HEK293 (cell line): ENCODE results near the gene DEF6.

ENCODE experiments used
- CTCF ChIA-PET: fragments of 350-600 bp; formaldehyde crosslinking; extraction: SDS; loops from one replicate; lab custom pipeline; 2021; ENCODE audit warnings: antibody characterized with exemption; lab: Yijun Ruan, JAX
- POLR2A ChIA-PET: fragments of 300-600 bp; formaldehyde crosslinking; extraction: SDS; loops from one replicate; lab custom pipeline; 2020; ENCODE audit warnings: antibody characterized with exemption, inconsistent platforms; lab: Yijun Ruan, JAX
- H3K27ac ChIP-seq: fragments of 200-500 bp; sonication (Bioruptor generic); 2 replicates; pipeline ENCODE4 v1.5.1; 2014; ENCODE audit warnings: low read depth, low read length, control low read depth, inconsistent platforms; ENCODE audit errors: extremely low read depth
- H3K36me3 ChIP-seq, 2 experiments: fragments of 200-500 bp in 1 of 2; sonication (Bioruptor generic) in 1 of 2; 1 replicate in 1 of 2; 2 replicates in 1 of 2; pipeline ENCODE4 v1.5.1; 2014 to 2017; ENCODE audit warnings: inconsistent platforms in 2 of 2, low read length in 2 of 2; ENCODE audit not compliant: control insufficient read depth in 2 of 2, insufficient read depth in 1 of 2
- H3K4me1 ChIP-seq: fragments of 200-500 bp; sonication (Bioruptor generic); 2 replicates; pipeline ENCODE4 v1.5.1; 2014; ENCODE audit warnings: mild to moderate bottlenecking, low read length, inconsistent platforms; ENCODE audit not compliant: control insufficient read depth, insufficient read depth
- H3K4me3 ChIP-seq: 2 replicates; pipeline ENCODE4 v1.5.1; 2011; ENCODE audit warnings: low read depth, mild to moderate bottlenecking, control low read depth, low read length, moderate library complexity
- H3K9me3 ChIP-seq: fragments of 200-500 bp; sonication (Bioruptor generic); 2 replicates; pipeline ENCODE4 v1.5.1; 2014; ENCODE audit warnings: low read depth, low read length, inconsistent platforms; ENCODE audit not compliant: control insufficient read depth, insufficient read depth
- HIC1 ChIP-seq: fragments of 450-650 bp; formaldehyde crosslinking; IDR thresholded peaks from 2 replicates; pipeline ENCODE4 v1.5.1; 2016; ENCODE audit warnings: missing biosample characterization, missing genetic modification characterization
- HOXD13 ChIP-seq: sonication (generic); formaldehyde crosslinking; IDR thresholded peaks from 2 replicates; pipeline ENCODE4 v1.8.0; 2022; ENCODE audit warnings: missing genetic modification reagents, borderline replicate concordance
- IKZF3 ChIP-seq: fragments of 450-650 bp; IDR thresholded peaks from 2 replicates; pipeline ENCODE4 v1.5.0; 2018; ENCODE audit warnings: missing biosample characterization, mild to moderate bottlenecking, missing genetic modification characterization, moderate library complexity
- MZF1 ChIP-seq: fragments of 450-650 bp; formaldehyde crosslinking; IDR thresholded peaks from 2 replicates; pipeline ENCODE4 v1.5.1; 2017; ENCODE audit warnings: missing biosample characterization, missing genetic modification characterization, borderline replicate concordance
- ZFP69B ChIP-seq: fragments of 450-650 bp; formaldehyde crosslinking; IDR thresholded peaks from 2 replicates; pipeline ENCODE4 v1.5.1; 2016; ENCODE audit warnings: missing biosample characterization, missing genetic modification characterization
- ZNF112 ChIP-seq: fragments of 450-650 bp; formaldehyde crosslinking; IDR thresholded peaks from 2 replicates; pipeline ENCODE4 v1.5.0; 2017; ENCODE audit warnings: missing biosample characterization, missing genetic modification characterization
- ZNF175 ChIP-seq: fragments of 450-650 bp; formaldehyde crosslinking; IDR thresholded peaks from 2 replicates; pipeline ENCODE4 v1.5.1; 2016; ENCODE audit warnings: missing biosample characterization, missing genetic modification characterization
- ZNF221 ChIP-seq: fragments of 450-650 bp; formaldehyde crosslinking; IDR thresholded peaks from 2 replicates; pipeline ENCODE4 v1.5.1; 2017; ENCODE audit warnings: missing biosample characterization, missing genetic modification characterization, borderline replicate concordance
- ZNF404 ChIP-seq: fragments of 450-650 bp; formaldehyde crosslinking; IDR thresholded peaks from 2 replicates; pipeline ENCODE4 v1.5.1; 2017; ENCODE audit warnings: missing biosample characterization, missing genetic modification characterization
- ZNF580 ChIP-seq: fragments of 450-650 bp; formaldehyde crosslinking; IDR thresholded peaks from 2 replicates; pipeline ENCODE4 v1.5.1; 2016; ENCODE audit warnings: missing biosample characterization, missing genetic modification characterization
- ZNF585B ChIP-seq: fragments of 450-650 bp; formaldehyde crosslinking; IDR thresholded peaks from 2 replicates; pipeline ENCODE4 v1.5.1; 2016; ENCODE audit warnings: missing biosample characterization, missing genetic modification characterization
- ZNF664 ChIP-seq: fragments of 450-650 bp; formaldehyde crosslinking; IDR thresholded peaks from 2 replicates; pipeline ENCODE4 v1.5.1; 2016; ENCODE audit warnings: missing biosample characterization, missing genetic modification characterization
- ZNF692 ChIP-seq: fragments of 450-650 bp; formaldehyde crosslinking; IDR thresholded peaks from 2 replicates; pipeline ENCODE4 v1.5.1; 2016; ENCODE audit warnings: missing biosample characterization, missing genetic modification characterization
- TF ChIP-seq, protein P1 (sequence below): fragments of 450-650 bp; formaldehyde crosslinking; IDR thresholded peaks from 2 replicates; pipeline ENCODE4 v1.5.1; 2016; ENCODE audit warnings: missing biosample characterization, missing genetic modification characterization

DEF6 gene

DNA sequence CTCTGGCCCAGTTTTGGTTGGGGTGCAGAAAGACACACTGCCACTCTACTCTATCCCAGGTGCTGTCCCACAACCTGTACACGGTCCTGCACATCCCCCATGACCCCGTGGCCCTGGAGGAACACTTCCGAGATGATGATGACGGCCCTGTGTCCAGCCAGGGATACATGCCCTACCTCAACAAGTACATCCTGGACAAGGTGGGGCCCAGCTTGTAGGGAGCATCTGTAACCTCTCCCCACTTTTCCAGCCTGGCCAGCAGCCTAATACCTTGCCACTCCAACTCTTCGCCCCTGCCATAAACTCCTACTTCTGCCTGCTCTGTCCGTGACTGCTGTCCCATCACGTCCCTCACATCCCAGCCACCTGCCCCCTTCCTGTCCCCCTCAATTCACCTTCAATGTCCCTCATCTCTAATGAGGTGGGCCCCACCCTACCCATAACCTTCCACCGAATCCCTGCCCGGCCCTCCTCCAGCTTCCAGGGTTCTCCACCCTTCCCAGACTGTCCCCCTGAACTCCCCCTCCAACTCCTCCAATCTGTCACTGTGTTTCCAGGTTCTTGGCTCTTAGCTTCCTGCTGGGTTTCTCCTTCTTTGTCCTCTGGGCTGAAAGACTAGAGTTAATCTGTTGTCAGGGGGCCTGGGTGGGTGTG, 12.1 kb downstream of the DEF6 start:
- no peaks in the 10 kb centered on the region for H3K9me3 ChIP-seq
- TF ChIP-seq ZNF692 (tag by site-specific recombination) (peak; percentile 32; the same call in 1 of the 2 replicates), ZFP69B (tag by site-specific recombination) (peak; percentile 67), ZNF664 (no peak)
- POLR2A ChIA-PET: interaction anchor here (1.3 to 1.5 kb wide), 2 partner anchors 9 to 18 kb away, joined by 4 to 6 read pairs; no protein-coding TSS in a partner anchor
- no peak overlapping the region for H3K4me3 ChIP-seq
- no peak overlapping the region for H3K27ac ChIP-seq
- no peaks in the 10 kb centered on the region for H3K36me3 ChIP-seq
- H3K4me1 ChIP-seq: no peaks in the 10 kb centered on the region
- CTCF ChIA-PET: interaction anchor here (0.7 to 1.8 kb wide), 4 partner anchors 16 to 158 kb away, joined by 3 to 8 read pairs (median 3); partner anchors contain the start of gene RPL10A

DNA sequence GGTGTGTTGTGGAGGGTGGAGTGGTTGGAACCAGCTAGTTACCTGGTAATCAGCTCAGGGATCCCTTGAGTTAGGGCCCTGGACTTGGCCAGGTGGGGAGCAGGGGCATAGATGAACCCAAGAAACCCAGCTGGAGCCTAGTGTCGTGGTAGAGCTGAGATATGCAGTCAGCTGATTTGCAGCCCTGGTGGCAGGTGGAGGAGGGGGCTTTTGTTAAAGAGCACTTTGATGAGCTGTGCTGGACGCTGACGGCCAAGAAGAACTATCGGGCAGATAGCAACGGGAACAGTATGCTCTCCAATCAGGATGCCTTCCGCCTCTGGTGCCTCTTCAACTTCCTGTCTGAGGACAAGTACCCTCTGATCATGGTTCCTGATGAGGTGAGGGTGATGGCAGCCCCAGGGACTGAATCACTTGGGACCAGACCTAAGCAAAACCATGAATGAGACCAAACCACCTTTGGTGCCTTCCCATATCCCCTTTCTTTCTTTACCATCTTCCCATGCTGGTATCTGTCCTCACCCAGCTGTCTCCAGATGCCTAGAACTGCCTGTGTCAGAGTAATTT, 12.7 kb downstream of the DEF6 start:
- no peaks in the 10 kb centered on the region for H3K9me3 ChIP-seq
- POLR2A ChIA-PET: interaction anchor here (1.3 to 1.5 kb wide), 2 partner anchors 8 to 17 kb away, joined by 4 to 6 read pairs; no protein-coding TSS in a partner anchor
- H3K4me1 ChIP-seq: no peaks in the 10 kb centered on the region
- CTCF ChIA-PET: interaction anchor here (0.6 to 1.8 kb wide), 3 partner anchors 15 to 139 kb away, joined by 3 to 8 read pairs (median 4); no protein-coding TSS in a partner anchor
- no peaks in the 10 kb centered on the region for H3K36me3 ChIP-seq
- TF ChIP-seq, protein P1, sequence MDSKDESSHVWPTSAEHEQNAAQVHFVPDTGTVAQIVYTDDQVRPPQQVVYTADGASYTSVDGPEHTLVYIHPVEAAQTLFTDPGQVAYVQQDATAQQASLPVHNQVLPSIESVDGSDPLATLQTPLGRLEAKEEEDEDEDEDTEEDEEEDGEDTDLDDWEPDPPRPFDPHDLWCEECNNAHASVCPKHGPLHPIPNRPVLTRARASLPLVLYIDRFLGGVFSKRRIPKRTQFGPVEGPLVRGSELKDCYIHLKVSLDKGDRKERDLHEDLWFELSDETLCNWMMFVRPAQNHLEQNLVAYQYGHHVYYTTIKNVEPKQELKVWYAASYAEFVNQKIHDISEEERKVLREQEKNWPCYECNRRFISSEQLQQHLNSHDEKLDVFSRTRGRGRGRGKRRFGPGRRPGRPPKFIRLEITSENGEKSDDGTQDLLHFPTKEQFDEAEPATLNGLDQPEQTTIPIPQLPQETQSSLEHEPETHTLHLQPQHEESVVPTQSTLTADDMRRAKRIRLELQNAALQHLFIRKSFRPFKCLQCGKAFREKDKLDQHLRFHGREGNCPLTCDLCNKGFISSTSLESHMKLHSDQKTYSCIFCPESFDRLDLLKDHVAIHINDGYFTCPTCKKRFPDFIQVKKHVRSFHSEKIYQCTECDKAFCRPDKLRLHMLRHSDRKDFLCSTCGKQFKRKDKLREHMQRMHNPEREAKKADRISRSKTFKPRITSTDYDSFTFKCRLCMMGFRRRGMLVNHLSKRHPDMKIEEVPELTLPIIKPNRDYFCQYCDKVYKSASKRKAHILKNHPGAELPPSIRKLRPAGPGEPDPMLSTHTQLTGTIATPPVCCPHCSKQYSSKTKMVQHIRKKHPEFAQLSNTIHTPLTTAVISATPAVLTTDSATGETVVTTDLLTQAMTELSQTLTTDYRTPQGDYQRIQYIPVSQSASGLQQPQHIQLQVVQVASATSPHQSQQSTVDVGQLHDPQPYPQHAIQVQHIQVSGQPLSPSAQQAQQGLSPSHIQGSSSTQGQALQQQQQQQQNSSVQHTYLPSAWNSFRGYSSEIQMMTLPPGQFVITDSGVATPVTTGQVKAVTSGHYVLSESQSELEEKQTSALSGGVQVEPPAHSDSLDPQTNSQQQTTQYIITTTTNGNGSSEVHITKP (tag by site-specific recombination): no peak
- no peak for TF ChIP-seq ZNF585B (tag by site-specific recombination)
- TF ChIP-seq ZNF112 (tag by site-specific recombination): no peak
- no peak for TF ChIP-seq ZNF175 (tag by site-specific recombination)
- TF ChIP-seq, all 188 proteins: peak for 0
- Histone ChIP-seq H3K27ac (no peak overlapping the region), H3K4me3 (no peak overlapping the region)

DNA sequence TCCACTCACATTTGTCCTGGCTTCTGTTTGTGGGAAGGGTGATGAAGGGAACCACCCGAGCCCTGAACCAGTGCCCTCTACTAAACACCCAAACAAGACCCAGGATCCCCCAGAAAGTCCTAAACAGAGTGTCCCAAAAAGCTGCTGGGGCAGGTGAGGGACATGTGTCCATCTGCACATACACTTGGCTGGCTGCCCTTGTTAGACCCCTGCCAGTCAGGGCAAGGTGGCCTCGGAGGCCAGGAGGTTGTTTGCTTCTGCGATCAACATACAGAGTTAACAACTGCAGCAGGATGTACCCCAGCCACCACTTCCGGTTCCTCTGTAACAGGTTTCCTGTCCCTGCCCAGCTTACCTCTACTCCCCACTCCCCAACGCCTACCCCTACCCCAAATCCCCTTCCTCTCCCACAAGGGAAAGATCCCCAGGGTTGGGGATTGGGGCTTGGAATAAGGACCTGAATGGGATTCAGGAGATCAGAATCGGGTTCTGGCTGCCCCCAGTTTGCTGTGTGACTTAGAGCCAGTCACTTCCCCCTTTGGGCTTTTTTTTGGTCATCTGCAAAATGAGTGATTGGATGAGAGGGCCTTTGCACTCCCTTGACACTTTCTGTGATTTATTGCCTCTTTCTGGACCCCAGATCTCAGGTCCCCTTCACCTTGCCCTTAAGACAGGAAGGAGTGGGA, 13.9 kb downstream of the DEF6 start:
- POLR2A ChIA-PET: interaction anchor here (1.0 to 1.1 kb wide), 2 partner anchors 9 to 14 kb away, joined by 3 to 4 read pairs; no protein-coding TSS in a partner anchor
- TF ChIP-seq HOXD13 (CRISPR knock-in tag) (no peak), IKZF3 (tag by site-specific recombination) (no peak), ZNF580 (tag by site-specific recombination) (no peak), ZNF404 (tag by site-specific recombination) (no peak), HIC1 (tag by site-specific recombination) (no peak), MZF1 (tag by site-specific recombination) (no peak), ZNF221 (tag by site-specific recombination) (no peak)
- TF ChIP-seq, all 188 proteins: peak for 0
- Histone ChIP-seq H3K4me3 (no peak overlapping the region), H3K9me3 (no peaks in the 10 kb centered on the region), H3K27ac (no peak overlapping the region), H3K4me1 (no peaks in the 10 kb centered on the region), H3K36me3 (no peaks in the 10 kb centered on the region)
- CTCF ChIA-PET: interaction anchor here (1.2 kb wide), 1 partner anchor 15 kb away, joined by 3 read pairs; no protein-coding TSS in a partner anchor
